Psoas muscle (tissue), 8 donors: ENCODE data around the gene CCND2. TPM values are rescaled to one million over a fixed set of nuclear protein-coding genes. Genes with fewer than 3 reads are reported as not detected.

ENCODE experiments used
- ATAC-seq, 4 donors: fragments of 200-7000 bp; cut with Tn5 transposase; one replicate each; pipeline ENCODE4 v1.9.1; 2020; ENCODE audit warnings: moderate library complexity in 3 of 4, mild to moderate bottlenecking in 2 of 4
- DNase-seq, 2 donors: peaks; one replicate each; pipeline ENCODE4 v3.0.0-alpha.2; 2020
- H3K27ac ChIP-seq: fragments of 200-600 bp; one replicate; pipeline ENCODE4 v1.8.0; 2022
- H3K27me3 ChIP-seq, 3 donors: fragments of 200-600 bp in 1 of 3; one replicate each; pipeline versions ENCODE4 v1.6.1 to v1.8.0; 2013 to 2022; ENCODE audit warnings: low read length in 2 of 3, mild to moderate bottlenecking in 2 of 3, moderate library complexity in 1 of 3; ENCODE audit not compliant: insufficient read depth in 3 of 3
- H3K36me3 ChIP-seq, 2 donors: fragments of 200-600 bp in 1 of 2; one replicate each; pipeline versions ENCODE4 v1.6.1 to v1.8.0; 2013 to 2022; ENCODE audit warnings: low read depth in 1 of 2, mild to moderate bottlenecking in 1 of 2, moderate library complexity in 1 of 2; ENCODE audit not compliant: insufficient read depth in 1 of 2
- H3K4me1 ChIP-seq: fragments of 200-600 bp; one replicate; pipeline ENCODE4 v1.8.0; 2022
- H3K4me3 ChIP-seq: fragments of 200-600 bp; one replicate; pipeline ENCODE4 v1.8.0; 2022; ENCODE audit warnings: mild to moderate bottlenecking
- H3K9me3 ChIP-seq: fragments of 200-600 bp; one replicate; pipeline ENCODE4 v1.8.0; 2022
- WGBS, 3 donors: extraction: QIAGEN DNeasy Blood & Tissue Kit; methylation state at CpG; one replicate each; pipeline versions ENCODE4 v1.1.6 to v1.1.7; 2013; 5-methylcytosine and 5-hydroxymethylcytosine counted together
- intact Hi-C, 2 donors: fragments of 100-400 bp; cut with DNase I; formaldehyde crosslinking; loops; one replicate each; pipeline versions ENCODE4 v1.11.0 to v1.14.2; 2022
- polyA plus RNA-seq, 3 donors: library from polyadenylated mRNA; stranded (reverse); fragments of 200-250 nt; gene quantifications; one replicate each; pipeline ENCODE4 v1.2.3, GENCODE V29; 2013
- total RNA-seq, 4 donors: library from RNA; stranded (reverse); fragmentation: NEBNext Ultra II Directional in 2 of 4; extraction: Animal tissue kit (Norgen Biotek cat#: 25700) in 2 of 4; gene quantifications; one replicate each; pipeline versions ENCODE4 v1.2.1 to v1.2.4, GENCODE V29; 2021 to 2023
- TF ChIP-seq, protein P1 (sequence below): fragments of 200-600 bp; IDR thresholded peaks from one replicate; pipeline ENCODE4 v1.8.0; 2022; ENCODE audit warnings: antibody characterized with exemption
- donor health status: healthy with polysubstance abuse.
- donor health status: DM: no; HTN: no; CAD: no; lungs with moderate emphysema.
- donor health status: Bipolar disorder and iron deficiency.
- donor health status: healthy.
- donor health status: DM: yes; HTN: yes; CAD: no.
- donor health status: DM: no; HTN: no; CAD: no.
- donor health status: DM: no; HTN: no; CAD: no.
- donor health status: DM: yes; HTN: yes; CAD: no.

CCND2 gene
- total and polyA plus RNA-seq, 7 donors = 0.31 to 10.1 (median 3.3) TPM

DNA sequence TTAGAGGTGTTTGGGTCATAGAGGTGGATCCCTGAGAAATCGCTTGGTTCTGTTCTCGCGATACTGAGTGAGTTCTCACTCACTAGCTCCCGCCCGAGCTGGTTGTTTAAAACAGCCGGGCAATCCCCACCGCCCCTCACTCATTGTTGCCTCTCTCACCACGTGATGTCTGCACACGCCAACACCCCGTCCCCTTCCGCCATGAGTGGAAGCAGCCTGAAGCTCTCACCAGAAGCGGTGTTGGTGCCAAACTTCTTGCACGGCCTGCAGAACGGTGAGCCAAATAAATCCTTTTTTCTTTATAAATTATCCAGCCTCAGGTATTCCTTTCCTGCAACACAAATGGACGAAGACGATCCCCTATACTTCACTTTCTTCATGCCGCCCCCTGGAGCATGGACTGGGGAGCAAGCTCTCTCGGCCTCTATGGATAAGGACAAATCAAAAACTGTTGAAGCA, 45.4 kb upstream of the CCND2 start:
- H3K4me3 ChIP-seq = no peak overlapping the region

DNA sequence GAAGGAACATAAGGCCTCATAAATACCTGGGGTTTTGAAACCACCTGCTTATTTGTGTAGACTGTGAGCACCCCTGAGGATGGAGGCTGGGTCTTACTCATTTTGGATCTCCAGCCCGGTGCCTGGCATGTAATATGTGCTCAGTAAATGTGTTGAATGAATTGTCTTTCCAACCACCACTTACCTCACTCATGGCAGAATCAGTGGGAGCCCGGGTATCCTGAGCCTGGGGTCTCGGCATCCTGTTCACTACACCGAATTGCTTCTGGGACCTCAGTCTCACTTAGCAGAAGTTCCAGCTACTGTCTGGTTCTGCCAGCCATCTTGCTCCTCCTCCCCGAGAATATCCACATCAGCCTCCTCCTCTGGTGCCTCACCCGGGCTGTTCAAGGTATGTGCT, 43.0 kb upstream of the CCND2 start:
- Histone ChIP-seq H3K4me3 (no peak overlapping the region), H3K36me3 (no peaks in the 10 kb centered on the region), H3K27me3 (peaks cover 0 to 2% (median 1%) of the 10 kb centered on the region in 3 donors), H3K27ac (no peak overlapping the region), H3K9me3 (no peaks in the 10 kb centered on the region), H3K4me1 (no peaks in the 10 kb centered on the region)
- DNase-seq (no peak), ATAC-seq (no peak)
- WGBS, 3 donors = 73 to 81% (median 79%) methylated on average over 6 of the region's 6 CpGs
- intact Hi-C loops = no loop called here
- TF ChIP-seq, protein P1, sequence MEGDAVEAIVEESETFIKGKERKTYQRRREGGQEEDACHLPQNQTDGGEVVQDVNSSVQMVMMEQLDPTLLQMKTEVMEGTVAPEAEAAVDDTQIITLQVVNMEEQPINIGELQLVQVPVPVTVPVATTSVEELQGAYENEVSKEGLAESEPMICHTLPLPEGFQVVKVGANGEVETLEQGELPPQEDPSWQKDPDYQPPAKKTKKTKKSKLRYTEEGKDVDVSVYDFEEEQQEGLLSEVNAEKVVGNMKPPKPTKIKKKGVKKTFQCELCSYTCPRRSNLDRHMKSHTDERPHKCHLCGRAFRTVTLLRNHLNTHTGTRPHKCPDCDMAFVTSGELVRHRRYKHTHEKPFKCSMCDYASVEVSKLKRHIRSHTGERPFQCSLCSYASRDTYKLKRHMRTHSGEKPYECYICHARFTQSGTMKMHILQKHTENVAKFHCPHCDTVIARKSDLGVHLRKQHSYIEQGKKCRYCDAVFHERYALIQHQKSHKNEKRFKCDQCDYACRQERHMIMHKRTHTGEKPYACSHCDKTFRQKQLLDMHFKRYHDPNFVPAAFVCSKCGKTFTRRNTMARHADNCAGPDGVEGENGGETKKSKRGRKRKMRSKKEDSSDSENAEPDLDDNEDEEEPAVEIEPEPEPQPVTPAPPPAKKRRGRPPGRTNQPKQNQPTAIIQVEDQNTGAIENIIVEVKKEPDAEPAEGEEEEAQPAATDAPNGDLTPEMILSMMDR = no peak

More for the DNA sequence above, 45.4 kb upstream of the CCND2 start:
- no peaks in the 10 kb centered on the region for H3K4me1 ChIP-seq
- 82 to 88% (median 82%) methylated on average over 18 of the region's 18 CpGs for WGBS, 3 donors
- H3K9me3 ChIP-seq = no peaks in the 10 kb centered on the region
- TF ChIP-seq, protein P1 = no peak
- H3K27ac ChIP-seq = no peak overlapping the region
- H3K36me3 ChIP-seq = no peaks in the 10 kb centered on the region
- intact Hi-C loops = no loop called here
- no peak for DNase-seq
- H3K27me3 ChIP-seq = peaks cover 0 to 2% (median 1%) of the 10 kb centered on the region in 3 donors
- ATAC-seq = no peak

DNA sequence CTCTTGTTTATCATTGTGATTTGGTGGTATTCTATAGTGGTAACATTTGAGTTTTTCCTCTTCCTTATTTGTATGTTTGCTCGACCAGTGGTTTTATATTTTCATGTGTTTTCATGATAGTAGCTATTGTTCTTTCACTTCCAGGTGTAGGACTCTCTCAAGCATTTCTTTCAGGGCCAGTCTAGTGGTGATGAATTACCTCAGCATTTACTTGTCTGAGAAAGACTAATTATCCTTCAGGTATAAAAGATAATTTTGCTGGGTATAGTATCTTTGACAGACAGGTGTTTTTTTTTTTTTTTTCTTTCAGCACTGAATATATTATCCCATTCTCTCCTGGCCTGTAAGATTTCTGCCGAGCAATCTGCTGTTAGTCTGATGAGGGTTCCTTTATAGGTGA, 35.0 kb upstream of the CCND2 start:
- Histone ChIP-seq H3K27me3 (peaks cover 0 to 10% (median 6%) of the 10 kb centered on the region in 3 donors), H3K9me3 (no peaks in the 10 kb centered on the region), H3K27ac (no peak overlapping the region), H3K36me3 (no peaks in the 10 kb centered on the region), H3K4me3 (no peak overlapping the region), H3K4me1 (no peaks in the 10 kb centered on the region)
- intact Hi-C loops = no loop called here
- DNase-seq = no peak
- 85 to 93% (median 87%) methylated on average over 2 of the region's 2 CpGs for WGBS, 3 donors
- ATAC-seq = no peak
- TF ChIP-seq, protein P1 = no peak

DNA sequence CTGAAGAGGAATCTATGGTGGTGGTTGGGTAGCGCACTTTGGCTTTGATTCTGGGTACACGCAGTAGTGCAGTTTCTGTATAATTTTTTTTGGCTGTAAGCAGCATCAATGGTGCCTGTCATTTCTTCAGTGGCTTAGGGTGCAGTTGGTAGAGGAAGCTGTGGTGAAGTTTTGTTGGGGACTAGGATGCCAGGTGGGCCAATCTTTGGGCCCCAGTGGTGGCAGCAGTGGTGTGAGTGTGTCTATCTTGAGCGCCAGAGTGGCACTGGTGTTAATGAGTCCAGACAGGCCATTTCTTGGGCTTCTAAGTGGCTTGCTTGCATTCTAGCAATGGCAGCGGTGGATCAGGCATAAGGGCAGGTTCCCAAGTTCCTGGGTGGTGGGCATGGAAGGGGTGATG, 33.8 kb upstream of the CCND2 start:
- no peak for DNase-seq
- TF ChIP-seq, protein P1 = no peak
- Histone ChIP-seq H3K9me3 (no peaks in the 10 kb centered on the region), H3K4me3 (no peak overlapping the region), H3K27me3 (peaks cover 0 to 10% (median 6%) of the 10 kb centered on the region in 3 donors), H3K4me1 (no peaks in the 10 kb centered on the region), H3K27ac (no peak overlapping the region), H3K36me3 (no peaks in the 10 kb centered on the region)
- ATAC-seq = no peak
- WGBS, 3 donors = 83 to 99% (median 95%) methylated on average over 4 of the region's 4 CpGs
- intact Hi-C loops = no loop called here

DNA sequence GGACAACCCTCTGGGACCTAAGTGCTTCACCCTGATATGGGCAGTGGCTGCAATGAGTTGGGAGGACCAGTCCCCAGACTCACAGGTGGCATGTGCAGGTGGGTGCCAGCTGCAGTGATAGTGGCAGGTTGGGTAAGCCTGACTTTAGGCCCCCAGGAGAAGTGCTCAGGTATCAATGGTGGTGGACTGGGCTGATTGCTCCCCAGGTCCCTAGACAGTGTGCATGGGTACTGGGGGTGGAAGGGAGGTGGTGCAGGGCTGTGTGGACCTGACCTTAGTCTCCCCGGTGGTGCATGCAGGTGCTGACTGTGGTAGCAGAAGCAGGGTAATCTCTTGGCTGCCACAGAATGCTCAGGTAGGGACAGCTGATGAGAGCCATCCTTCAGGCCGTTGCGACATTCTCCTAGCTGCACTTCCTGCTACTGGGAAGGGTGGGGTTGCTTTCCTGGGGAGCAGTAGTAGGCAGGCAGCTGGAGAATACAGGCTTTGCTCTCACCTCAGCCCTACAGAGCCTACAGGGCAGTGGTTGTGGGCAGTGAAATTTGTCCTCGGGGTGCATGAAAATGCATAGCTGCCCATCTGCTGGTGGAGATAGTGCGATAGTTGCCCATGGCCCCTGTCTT, 33.3 kb upstream of the CCND2 start:
- no peak for DNase-seq
- Histone ChIP-seq H3K36me3 (no peaks in the 10 kb centered on the region), H3K9me3 (no peaks in the 10 kb centered on the region), H3K27me3 (peaks cover 0 to 10% (median 9%) of the 10 kb centered on the region in 3 donors), H3K4me3 (no peak overlapping the region), H3K4me1 (no peaks in the 10 kb centered on the region), H3K27ac (no peak overlapping the region)
- ATAC-seq = no peak
- intact Hi-C loops = no loop called here
- WGBS, 3 donors = 82 to 86% (median 85%) methylated on average over 5 of the region's 5 CpGs
- TF ChIP-seq, protein P1 = no peak
